ENCODE data around the gene KLHL24.
"Not testable (repeated sequence)": the region's sequence is repeated elsewhere in the genome, so short reads cannot be mapped to it uniquely, and the experiment has no call there.

KLHL24 gene

GRCh38 chr3:183697610-183698317 is 62.3 kb downstream of the KLHL24 start, which contains the start of gene YEATS2:
Gene YEATS2 (plus strand): TSS chr3:183697797. CDS start chr3:183715163, 17,366 bp downstream.
- peak; percentile 79 for DNase-seq

GRCh38 chr3:183698318-183698751 is 62.9 kb downstream of the KLHL24 start:
- peak; percentile 56 for DNase-seq

- no peak for DNase-seq
These were observed 63.3 kb downstream of the KLHL24 start for GRCh38 chr3:183698756-183699155.

- no peak for DNase-seq
These were observed 64.0 kb downstream of the KLHL24 start for GRCh38 chr3:183699238-183699947.

- no peak for DNase-seq
These were observed 66.3 kb downstream of the KLHL24 start for GRCh38 chr3:183701744-183702143.

- DNase-seq = not testable (repeated sequence)
These were observed 68.5 kb downstream of the KLHL24 start for GRCh38 chr3:183703892-183704291.

- no peak for DNase-seq
These were observed 74.8 kb downstream of the KLHL24 start for GRCh38 chr3:183710231-183710630.

- no peak for DNase-seq
These were observed 76.1 kb downstream of the KLHL24 start for GRCh38 chr3:183711516-183711915.

GRCh38 chr3:183714622-183715021 is 79.2 kb downstream of the KLHL24 start:
- DNase-seq = no peak

GRCh38 chr3:183718012-183718411 is 82.6 kb downstream of the KLHL24 start:
- DNase-seq = no peak

GRCh38 chr3:183725387-183725786 is 90.0 kb downstream of the KLHL24 start:
- no peak for DNase-seq

- no peak for DNase-seq
These were observed 92.8 kb downstream of the KLHL24 start for GRCh38 chr3:183728204-183728603.

GRCh38 chr3:183730361-183730760 is 94.9 kb downstream of the KLHL24 start:
- no peak for DNase-seq

- DNase-seq = no peak
These were observed 96.2 kb downstream of the KLHL24 start for GRCh38 chr3:183731611-183732010.

GRCh38 chr3:183733553-183733952 is 98.1 kb downstream of the KLHL24 start:
- no peak for DNase-seq
